ENCODE results near the gene CAND1. TPM values are rescaled to one million over a fixed set of nuclear protein-coding genes. Genes with fewer than 3 reads are reported as not detected.

The CAND1 gene
- total and polyA plus RNA-seq, 3 donors from 2014 or later: 88.4 to 131 (median 125) TPM

GRCh38 chr12:67352682-67353081 lies 83.5 kb downstream of the CAND1 start:
- H3K9me3 ChIP-seq: no peaks in the 10 kb centered on the region
- no peak for DNase-seq
- intact Hi-C loops (cut with DNase I; ENCODE audit: low total_unique reads): loop anchor here (10.0 kb wide), 1 partner anchor 592 kb away; no protein-coding TSS in a partner anchor
- H3K27me3 ChIP-seq: no peaks in the 10 kb centered on the region
- no peak overlapping the region for H3K4me3 ChIP-seq
- H3K36me3 ChIP-seq (ENCODE audit: low read depth, missing control alignments): no peaks in the 10 kb centered on the region
- H3K4me1 ChIP-seq: peaks cover 6% of the 10 kb centered on the region
- TF ChIP-seq POLR2A (IDR thresholded peaks at IDR 0.05) (no peak), CTCF (IDR thresholded peaks at IDR 0.05) (no peak)
- H3K27ac ChIP-seq: no peak overlapping the region
- 55 to 86% methylated on average over 2 of the region's 2 CpGs for WGBS, 2 donors

- WGBS, 2 donors: 21 to 35% methylated on average over 5 of the region's 5 CpGs
- no peak overlapping the region for H3K4me3 ChIP-seq
- no peaks in the 10 kb centered on the region for H3K27me3 ChIP-seq
- intact Hi-C loops (cut with DNase I; ENCODE audit: low total_unique reads): loop anchor here (10.0 kb wide), 1 partner anchor 590 kb away; no protein-coding TSS in a partner anchor
- peaks cover 6% of the 10 kb centered on the region for H3K4me1 ChIP-seq
- peak; percentile 28 for DNase-seq
- H3K9me3 ChIP-seq: no peaks in the 10 kb centered on the region
- H3K36me3 ChIP-seq (ENCODE audit: low read depth, missing control alignments): no peaks in the 10 kb centered on the region
- TF ChIP-seq POLR2A (IDR thresholded peaks at IDR 0.05) (no peak), CTCF (IDR thresholded peaks at IDR 0.05) (no peak)
- peak overlapping the region in 1 of 2 donors; percentile 13 for H3K27ac ChIP-seq
Measured at GRCh38 chr12:67354322-67354721, 85.2 kb downstream of the CAND1 start.

GRCh38 chr12:67354966-67355365 lies 85.8 kb downstream of the CAND1 start:
- no peak for DNase-seq
- Histone ChIP-seq H3K9me3 (no peaks in the 10 kb centered on the region), H3K4me3 (no peak overlapping the region), H3K36me3 (ENCODE audit: low read depth, missing control alignments) (no peaks in the 10 kb centered on the region), H3K27ac (peak overlapping the region in 1 of 2 donors; percentile 13), H3K4me1 (peaks cover 6% of the 10 kb centered on the region), H3K27me3 (no peaks in the 10 kb centered on the region)
- TF ChIP-seq CTCF (IDR thresholded peaks at IDR 0.05) (no peak), POLR2A (IDR thresholded peaks at IDR 0.05) (no peak)
- intact Hi-C loops (cut with DNase I; ENCODE audit: low total_unique reads): loop anchor here (10.0 kb wide), 1 partner anchor 590 kb away; no protein-coding TSS in a partner anchor
- WGBS, 2 donors: 41 to 73% methylated on average over 1 of the region's 1 CpG

- no peaks in the 10 kb centered on the region for H3K27me3 ChIP-seq
- no peak for TF ChIP-seq POLR2A (IDR thresholded peaks at IDR 0.05)
- peak in 2 of 3 experiments; percentile 27 to 44 for TF ChIP-seq CTCF (IDR thresholded peaks at IDR 0.05)
- peak; percentile 19 for DNase-seq
- 28 to 30% methylated on average over 8 of the region's 8 CpGs for WGBS, 2 donors
- H3K36me3 ChIP-seq (ENCODE audit: low read depth, missing control alignments): no peaks in the 10 kb centered on the region
- H3K4me3 ChIP-seq: no peak overlapping the region
- peaks cover 6% of the 10 kb centered on the region for H3K4me1 ChIP-seq
- peak overlapping the region in 1 of 2 donors; percentile 13 for H3K27ac ChIP-seq
- no peaks in the 10 kb centered on the region for H3K9me3 ChIP-seq
- intact Hi-C loops (cut with DNase I; ENCODE audit: low total_unique reads): loop anchor here (10.0 kb wide), 1 partner anchor 589 kb away; no protein-coding TSS in a partner anchor
Measured at GRCh38 chr12:67355428-67356379, 86.5 kb downstream of the CAND1 start.

Data from testis (tissue), 3 donors.